HepG2 (cell line): ENCODE data around the gene TSC22D1. TPM values are rescaled to one million over a fixed set of nuclear protein-coding genes. Genes with fewer than 3 reads are reported as not detected.

Experiments used
- AKAP8 ChIP-seq: sonication (generic); formaldehyde crosslinking; IDR thresholded peaks from 2 replicates; pipeline ENCODE4 v1.5.1; 2020; ENCODE audit warnings: mild to moderate bottlenecking, missing genetic modification reagents
- FOSL1 ChIP-seq: sonication (generic); formaldehyde crosslinking; IDR thresholded peaks from 2 replicates; pipeline ENCODE4 v1.9.0; 2021; ENCODE audit warnings: missing genetic modification reagents, borderline replicate concordance
- THAP9 ChIP-seq: sonication (generic); formaldehyde crosslinking; IDR thresholded peaks from 2 replicates; pipeline ENCODE4; 2020; ENCODE audit warnings: missing genetic modification reagents, mild to moderate bottlenecking, borderline replicate concordance
- ZBTB38 ChIP-seq: sonication (generic); formaldehyde crosslinking; IDR thresholded peaks from 2 replicates; pipeline ENCODE4 v1.5.1; 2020; ENCODE audit warnings: mild to moderate bottlenecking, missing genetic modification reagents
- ZGPAT ChIP-seq: IDR thresholded peaks from 2 replicates; pipeline ENCODE4 v1.6.1; 2016; ENCODE audit warnings: mild to moderate bottlenecking
- ZNF644 ChIP-seq: IDR thresholded peaks from 2 replicates; pipeline ENCODE4 v1.6.1; 2016; ENCODE audit warnings: low read depth
- polyA plus RNA-seq, 8 experiments: library from polyadenylated mRNA; depleted of rRNA in 3 of 8; stranded (reverse) in 7 of 8; unstranded in 1 of 8; fragments of >200 nt; fragmentation: Illumina TruSeq in 4 of 8; extraction: Trizol in 4 of 8; gene quantifications; 2 replicates each; pipeline versions ENCODE4 v1.2.1 to v1.2.3, GENCODE V29; 2011 to 2016; ENCODE audit warnings: low read depth in 4 of 8, missing spikeins in 1 of 8, mixed read lengths in 1 of 8; ENCODE audit not compliant: insufficient read depth in 1 of 8
- total RNA-seq, 5 experiments: library from RNA; depleted of rRNA; stranded (reverse); fragments of >200 nt; fragmentation: Illumina TruSeq; extraction: Trizol; gene quantifications; 2 replicates each; pipeline ENCODE4 v1.2.3, GENCODE V29; 2016; ENCODE audit warnings: low read depth in 1 of 5
- TF ChIP-seq, protein P1 (sequence below): sonication (generic); formaldehyde crosslinking; IDR thresholded peaks from 2 replicates; pipeline ENCODE4 v1.5.1; 2020; ENCODE audit warnings: mild to moderate bottlenecking, missing genetic modification reagents, moderate library complexity
- TF ChIP-seq, protein P2 (sequence below): sonication (generic); formaldehyde crosslinking; IDR thresholded peaks from 2 replicates; pipeline ENCODE4 v1.4.0; 2020; ENCODE audit warnings: missing genetic modification reagents

The TSC22D1 gene
- total and polyA plus RNA-seq, 2 of the 13 experiments (the other 11 are each of a cell fraction or from before 2014, with no cell fraction given) = 18.4 to 35.7 TPM

DNA sequence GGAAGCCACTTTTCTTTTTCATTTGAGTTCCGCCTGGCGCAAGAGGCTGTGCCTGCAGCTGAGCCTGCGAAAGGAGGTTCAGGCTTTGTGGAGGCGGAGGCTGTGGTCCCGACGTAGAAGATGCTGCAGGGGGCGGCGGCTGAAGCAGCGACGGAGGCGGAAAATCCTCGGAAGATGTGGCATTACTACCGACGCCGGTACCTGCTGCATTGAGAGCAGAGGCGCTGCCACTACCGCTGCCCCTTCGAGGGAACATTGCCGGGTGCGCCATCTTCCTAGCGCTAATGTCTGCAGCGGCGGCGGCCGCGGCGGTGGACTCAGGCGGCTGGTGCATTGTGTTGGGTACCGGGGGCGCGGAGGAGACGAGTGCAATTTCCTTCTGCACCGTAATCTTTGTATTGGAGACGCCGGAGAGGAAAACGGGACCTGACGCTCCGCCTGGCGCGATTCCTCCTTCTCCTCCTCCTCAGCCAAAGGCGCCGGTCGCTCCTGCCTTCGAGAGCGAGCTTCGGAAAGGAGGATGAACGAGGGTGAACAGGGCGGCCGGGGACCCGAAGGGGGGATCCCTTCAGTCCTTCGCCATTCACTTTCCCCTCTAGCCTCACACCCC lies at the start of gene TSC22D1 (continued):
- TF ChIP-seq, protein P1, sequence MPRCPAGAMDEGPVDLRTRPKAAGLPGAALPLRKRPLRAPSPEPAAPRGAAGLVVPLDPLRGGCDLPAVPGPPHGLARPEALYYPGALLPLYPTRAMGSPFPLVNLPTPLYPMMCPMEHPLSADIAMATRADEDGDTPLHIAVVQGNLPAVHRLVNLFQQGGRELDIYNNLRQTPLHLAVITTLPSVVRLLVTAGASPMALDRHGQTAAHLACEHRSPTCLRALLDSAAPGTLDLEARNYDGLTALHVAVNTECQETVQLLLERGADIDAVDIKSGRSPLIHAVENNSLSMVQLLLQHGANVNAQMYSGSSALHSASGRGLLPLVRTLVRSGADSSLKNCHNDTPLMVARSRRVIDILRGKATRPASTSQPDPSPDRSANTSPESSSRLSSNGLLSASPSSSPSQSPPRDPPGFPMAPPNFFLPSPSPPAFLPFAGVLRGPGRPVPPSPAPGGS (CRISPR knock-in tag) = no peak
- TF ChIP-seq FOSL1 = no peak
- TF ChIP-seq ZGPAT (CRISPR knock-in tag) = no peak
- TF ChIP-seq, protein P2, sequence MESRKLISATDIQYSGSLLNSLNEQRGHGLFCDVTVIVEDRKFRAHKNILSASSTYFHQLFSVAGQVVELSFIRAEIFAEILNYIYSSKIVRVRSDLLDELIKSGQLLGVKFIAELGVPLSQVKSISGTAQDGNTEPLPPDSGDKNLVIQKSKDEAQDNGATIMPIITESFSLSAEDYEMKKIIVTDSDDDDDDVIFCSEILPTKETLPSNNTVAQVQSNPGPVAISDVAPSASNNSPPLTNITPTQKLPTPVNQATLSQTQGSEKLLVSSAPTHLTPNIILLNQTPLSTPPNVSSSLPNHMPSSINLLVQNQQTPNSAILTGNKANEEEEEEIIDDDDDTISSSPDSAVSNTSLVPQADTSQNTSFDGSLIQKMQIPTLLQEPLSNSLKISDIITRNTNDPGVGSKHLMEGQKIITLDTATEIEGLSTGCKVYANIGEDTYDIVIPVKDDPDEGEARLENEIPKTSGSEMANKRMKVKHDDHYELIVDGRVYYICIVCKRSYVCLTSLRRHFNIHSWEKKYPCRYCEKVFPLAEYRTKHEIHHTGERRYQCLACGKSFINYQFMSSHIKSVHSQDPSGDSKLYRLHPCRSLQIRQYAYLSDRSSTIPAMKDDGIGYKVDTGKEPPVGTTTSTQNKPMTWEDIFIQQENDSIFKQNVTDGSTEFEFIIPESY (CRISPR knock-in tag) = peak; percentile 86
- TF ChIP-seq THAP9 (CRISPR knock-in tag) = 0 out of 2 replicates have a peak, but pooled peaks have one; percentile 18
- TF ChIP-seq ZBTB38 (CRISPR knock-in tag) = peak; percentile 87
- TF ChIP-seq AKAP8 (CRISPR knock-in tag) = no peak
- no peak for TF ChIP-seq ZNF644 (CRISPR knock-in tag)
